ENCODE measurements around the gene ACTL10. TPM values are rescaled to one million over a fixed set of nuclear protein-coding genes. Genes with fewer than 3 reads are reported as not detected.

ACTL10 gene
- total and polyA plus RNA-seq, 2 of the 13 experiments (the other 11 are each of a cell fraction or from before 2014, with no cell fraction given): not detected

DNA sequence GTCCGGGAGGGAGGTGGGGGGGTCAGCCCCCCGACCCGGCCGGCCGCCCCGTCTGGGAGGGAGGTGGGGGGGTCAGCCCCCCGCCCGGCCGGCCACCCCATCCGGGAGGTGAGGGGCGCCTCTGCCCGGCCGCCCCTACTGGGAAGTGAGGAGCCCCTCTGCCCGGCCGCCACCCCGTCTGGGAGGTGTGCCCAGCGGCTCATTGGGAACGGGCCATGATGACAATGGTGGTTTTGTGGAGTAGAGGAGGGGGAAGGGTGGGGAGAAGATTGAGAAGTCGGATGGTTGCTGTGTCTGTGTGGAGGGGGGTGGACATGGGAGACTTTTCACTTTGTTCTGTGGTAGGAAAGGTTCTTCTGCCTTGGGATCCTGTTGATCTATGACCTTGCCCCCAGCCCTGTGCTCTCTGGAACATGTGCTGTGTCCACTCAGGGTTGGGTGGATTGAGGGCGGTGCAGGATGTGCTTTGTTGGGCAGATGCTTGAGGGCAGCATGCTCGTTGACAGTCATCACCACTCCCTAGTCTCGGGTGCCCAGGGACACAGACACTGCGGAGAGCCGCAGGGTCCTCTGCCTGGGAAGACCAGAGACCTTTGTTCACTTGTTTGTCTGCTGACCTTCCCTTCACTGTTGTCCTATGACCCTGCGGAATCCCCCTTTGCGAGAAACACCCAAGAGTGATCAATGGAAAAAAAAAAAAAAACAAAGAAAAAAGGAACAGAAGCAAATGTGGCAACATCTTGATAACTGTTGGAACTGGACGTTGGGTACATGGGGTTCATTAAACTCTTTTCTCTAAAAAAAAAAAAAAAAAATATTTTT, 35.1 kb downstream of the ACTL10 start (continued):
- peak; percentile 82; the same call in 1 of the 2 replicates for TF ChIP-seq CSRNP1 (CRISPR knock-in tag; IDR thresholded peaks at IDR 0.05)
- no peak for TF ChIP-seq HNRNPUL1 (IDR thresholded peaks at IDR 0.05; ENCODE audit: low read depth, low read length)
- TF ChIP-seq GATAD2A (CRISPR knock-in tag; IDR thresholded peaks at IDR 0.05): peak; percentile 90
- TF ChIP-seq U2AF2 (IDR thresholded peaks at IDR 0.05; ENCODE audit: low read depth, low read length): no peak
- TF ChIP-seq ZNF230 (CRISPR knock-in tag; IDR thresholded peaks at IDR 0.05): no peak
- TF ChIP-seq ZNF251 (CRISPR knock-in tag; IDR thresholded peaks at IDR 0.05): 0 out of 2 replicates have a peak, but pooled peaks have one; percentile 50
- peak; percentile 95; the same call in 1 of the 2 replicates for TF ChIP-seq ZNF598 (CRISPR knock-in tag; IDR thresholded peaks at IDR 0.05; ENCODE audit: borderline replicate concordance)
- TF ChIP-seq SALL1 (CRISPR knock-in tag; IDR thresholded peaks at IDR 0.05): peak; percentile 99
- no peak for TF ChIP-seq KMT2B (CRISPR knock-in tag; IDR thresholded peaks at IDR 0.05)
- TF ChIP-seq RCOR2 (CRISPR knock-in tag; IDR thresholded peaks at IDR 0.05): peak; percentile 87
- TF ChIP-seq ZNF644 (CRISPR knock-in tag; IDR thresholded peaks at IDR 0.05; ENCODE audit: low read depth): peak; percentile 55; the same call in 1 of the 2 replicates
- no peak for TF ChIP-seq SMARCE1 (IDR thresholded peaks at IDR 0.05; ENCODE audit: borderline replicate concordance)
- no peak for TF ChIP-seq ZNF260 (CRISPR knock-in tag; IDR thresholded peaks at IDR 0.05; ENCODE audit: borderline replicate concordance, low read depth)
- TF ChIP-seq CREB1 (IDR thresholded peaks at IDR 0.05): no peak
- TF ChIP-seq CREB1 (CRISPR knock-in tag; IDR thresholded peaks at IDR 0.05): peak; percentile 73; the same call in 1 of the 2 replicates
- peak; percentile 75; the same call in 1 of the 2 replicates for TF ChIP-seq REPIN1 (CRISPR knock-in tag; IDR thresholded peaks at IDR 0.05; ENCODE audit: borderline replicate concordance, low read depth)
- no peak for TF ChIP-seq MTA3 (CRISPR knock-in tag; IDR thresholded peaks at IDR 0.05)
